ENCODE measurements around the gene MEP1B.
"Not testable (repeated sequence)": the region's sequence is repeated elsewhere in the genome, so short reads cannot be mapped to it uniquely, and the experiment has no call there.

MEP1B gene

DNA sequence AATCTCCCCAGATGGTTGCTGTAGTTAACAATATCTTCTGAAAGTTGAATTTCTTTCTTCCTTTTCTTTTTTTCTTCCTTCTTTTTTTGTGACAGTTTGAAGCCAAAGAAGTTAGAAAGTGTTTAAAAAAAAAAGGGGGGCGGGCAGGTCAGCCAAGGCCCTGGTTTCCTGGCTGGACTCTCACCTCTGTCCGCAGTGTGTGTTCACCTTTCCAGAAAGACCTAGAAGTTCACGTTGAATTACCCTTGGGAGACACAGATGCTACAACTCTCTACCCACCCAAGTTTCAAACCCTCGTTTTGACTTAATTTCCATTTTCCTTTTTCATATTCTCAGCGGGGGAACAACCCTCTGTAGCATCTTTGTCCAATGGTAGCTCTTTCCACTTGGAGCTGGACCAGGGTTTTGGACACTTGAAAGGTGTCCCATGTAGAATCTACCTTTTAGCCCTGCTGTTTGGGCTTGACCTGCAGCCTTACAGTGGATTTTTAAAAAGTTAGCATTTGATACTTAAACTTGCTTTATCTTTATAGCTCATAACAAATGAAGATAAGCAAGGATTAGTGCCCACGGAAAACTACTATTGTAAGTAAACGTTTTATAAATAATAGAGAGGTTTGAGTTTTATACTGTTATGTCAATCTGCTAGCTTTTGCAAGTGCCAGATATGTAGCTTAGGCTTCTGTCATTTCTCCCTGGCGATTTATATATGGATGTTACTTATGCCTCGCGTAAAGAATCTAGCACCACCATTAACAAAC lies 20.0 kb downstream of the MEP1B start:
- DNase-seq (ENCODE audit: low read depth in 2 of 2) = no peak

- no peak for DNase-seq (ENCODE audit: low read depth in 2 of 2)
These were observed 23.9 kb downstream of the MEP1B start for GRCh38 chr18:32213693-32214092.

- no peak for DNase-seq (ENCODE audit: low read depth in 2 of 2)
These were observed 26.6 kb downstream of the MEP1B start for GRCh38 chr18:32216390-32216789.

- no peak for DNase-seq (ENCODE audit: low read depth in 2 of 2)
These were observed 29.7 kb downstream of the MEP1B start for GRCh38 chr18:32219431-32220018.

GRCh38 chr18:32233348-32233747 lies 43.5 kb downstream of the MEP1B start:
- DNase-seq (ENCODE audit: low read depth in 2 of 2) = not testable (repeated sequence)

- DNase-seq (ENCODE audit: low read depth in 2 of 2) = no peak
These were observed 47.2 kb downstream of the MEP1B start for GRCh38 chr18:32237049-32237448.

GRCh38 chr18:32238635-32239268 lies 48.9 kb downstream of the MEP1B start:
- DNase-seq (ENCODE audit: low read depth in 2 of 2) = no peak

- DNase-seq (ENCODE audit: low read depth in 2 of 2) = no peak
These were observed 52.6 kb downstream of the MEP1B start for GRCh38 chr18:32242395-32242794.

DNA sequence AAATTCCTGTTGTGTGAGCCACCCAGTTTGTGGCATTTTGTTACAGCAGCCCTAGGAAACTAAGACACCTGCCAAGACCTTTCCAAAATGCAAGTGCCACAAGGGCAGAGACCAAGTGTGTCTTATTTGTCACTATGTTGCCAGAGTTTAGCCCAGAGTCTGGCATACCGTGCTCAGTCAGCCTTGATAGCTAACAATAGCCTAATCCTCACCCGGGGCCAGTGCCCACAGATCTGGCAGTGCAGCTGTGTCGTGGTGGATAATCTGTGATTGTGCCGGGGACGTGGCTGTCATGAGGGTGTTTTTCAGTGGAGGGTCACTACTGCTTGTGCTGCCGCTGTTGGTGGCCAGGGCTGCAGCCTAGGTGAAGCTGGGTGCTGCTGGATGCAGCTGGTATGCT lies 53.5 kb downstream of the MEP1B start:
- DNase-seq (ENCODE audit: low read depth in 2 of 2) = no peak

DNA sequence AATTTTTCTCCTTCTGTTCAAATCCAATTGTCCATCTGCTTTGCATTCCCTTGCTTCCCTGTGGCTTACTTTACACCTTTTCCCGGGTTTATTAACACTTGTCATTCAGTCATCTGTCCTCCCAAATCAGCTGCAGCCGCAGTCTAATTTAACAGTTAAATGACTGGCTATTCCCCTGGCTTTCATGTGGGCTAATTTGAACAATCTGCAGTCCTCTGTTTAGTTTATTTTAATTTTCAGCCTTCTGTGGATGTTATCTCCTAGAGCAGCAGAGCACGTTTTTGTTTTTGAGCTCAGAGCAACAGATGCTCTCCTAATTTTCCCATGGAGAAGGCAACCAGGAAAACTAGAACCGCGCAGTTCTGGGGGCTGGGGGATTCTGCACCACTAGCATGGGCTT lies 55.0 kb downstream of the MEP1B start:
- no peak for DNase-seq (ENCODE audit: low read depth in 2 of 2)

DNA sequence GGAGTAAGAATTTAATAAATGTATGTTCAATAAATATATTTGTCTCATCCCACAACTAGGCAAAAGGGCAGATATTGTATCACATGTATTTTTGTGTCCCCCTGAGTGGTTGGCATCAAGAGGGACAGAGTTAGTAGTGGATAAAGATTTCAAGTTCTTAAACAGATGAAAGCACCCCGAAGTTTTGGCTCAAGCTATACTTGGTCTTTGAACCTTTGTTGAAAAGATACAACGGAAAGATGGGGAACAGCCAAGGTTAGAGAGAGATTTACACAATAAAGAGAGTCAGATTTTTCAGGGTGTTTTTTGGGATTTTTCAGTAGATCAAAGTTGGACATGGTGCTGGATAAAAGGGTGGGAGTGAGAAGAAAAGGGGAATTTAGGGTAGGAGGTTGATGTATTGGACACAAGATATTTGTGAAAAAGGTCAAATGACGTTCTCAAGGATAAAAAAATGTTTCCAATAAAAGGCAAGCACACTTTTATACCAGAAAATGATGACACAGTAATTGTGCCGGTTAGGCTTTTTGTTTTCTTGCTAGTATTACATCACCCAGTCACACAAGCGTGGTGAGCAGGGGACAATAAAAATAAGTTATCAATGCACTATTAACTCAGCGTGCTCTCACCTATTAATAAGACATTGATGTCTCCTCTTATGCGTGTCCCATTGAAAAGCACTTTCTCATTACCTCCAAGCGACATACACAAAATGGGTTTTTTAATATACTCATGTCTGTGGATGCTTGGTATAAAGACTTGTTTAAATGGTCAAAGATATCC lies 59.5 kb downstream of the MEP1B start:
- no peak for DNase-seq (ENCODE audit: low read depth in 2 of 2)

GRCh38 chr18:32251466-32251865 lies 61.6 kb downstream of the MEP1B start:
- no peak for DNase-seq (ENCODE audit: low read depth in 2 of 2)

DNA sequence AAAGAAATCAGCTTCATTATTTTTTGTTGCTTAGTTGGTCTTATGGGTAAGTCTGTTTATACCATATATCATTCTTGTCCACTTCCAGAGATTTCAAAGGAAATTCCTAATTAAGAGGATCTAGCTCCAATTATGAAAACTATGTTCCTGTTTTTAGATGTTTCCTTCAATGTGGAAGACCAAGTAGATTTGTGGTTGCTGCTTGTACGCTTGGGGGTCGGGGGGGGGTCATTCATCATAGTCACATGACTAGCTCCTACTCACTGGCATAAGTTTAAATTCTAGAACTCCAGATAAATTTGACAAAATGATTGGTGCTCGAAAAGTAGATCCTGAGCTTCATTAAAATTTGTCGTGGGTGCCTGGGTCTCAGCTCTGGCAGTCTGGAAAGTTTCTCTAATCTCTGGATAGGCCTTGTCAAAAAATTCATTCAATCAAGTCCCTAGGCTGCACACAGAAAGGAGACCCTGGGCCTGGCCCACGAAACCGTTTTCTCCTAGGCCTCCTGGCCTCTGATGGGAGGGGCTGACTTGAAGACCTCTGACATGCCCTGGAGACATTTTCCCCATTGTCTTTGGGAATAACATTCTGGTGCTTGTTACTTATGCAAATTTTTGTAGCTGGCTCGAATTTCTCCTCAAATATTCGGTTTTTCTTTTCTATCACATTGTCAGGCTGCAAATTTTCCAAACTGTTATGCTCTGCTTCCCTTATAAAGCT lies 62.5 kb downstream of the MEP1B start:
- no peak for DNase-seq (ENCODE audit: low read depth in 2 of 2)

DNA sequence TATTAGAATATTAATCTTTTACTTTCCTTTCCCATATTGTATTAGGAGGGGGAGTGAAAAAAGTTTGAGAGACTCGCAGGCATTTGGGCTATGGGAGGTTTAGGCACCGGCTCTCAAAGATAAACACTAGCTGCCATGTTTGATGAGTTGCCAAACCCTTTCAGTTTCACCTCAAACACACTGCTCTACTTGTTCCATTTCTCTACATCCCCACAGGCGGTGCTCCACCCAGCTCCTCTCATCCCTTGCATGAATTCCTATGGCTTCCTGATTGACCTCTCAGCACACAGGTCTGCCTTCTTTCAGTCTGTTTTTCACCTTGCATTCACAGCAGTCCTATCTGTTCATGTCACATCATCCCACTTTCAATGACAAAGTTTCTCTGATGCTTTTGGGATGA lies 65.7 kb downstream of the MEP1B start:
- DNase-seq (ENCODE audit: low read depth in 2 of 2) = no peak

DNA sequence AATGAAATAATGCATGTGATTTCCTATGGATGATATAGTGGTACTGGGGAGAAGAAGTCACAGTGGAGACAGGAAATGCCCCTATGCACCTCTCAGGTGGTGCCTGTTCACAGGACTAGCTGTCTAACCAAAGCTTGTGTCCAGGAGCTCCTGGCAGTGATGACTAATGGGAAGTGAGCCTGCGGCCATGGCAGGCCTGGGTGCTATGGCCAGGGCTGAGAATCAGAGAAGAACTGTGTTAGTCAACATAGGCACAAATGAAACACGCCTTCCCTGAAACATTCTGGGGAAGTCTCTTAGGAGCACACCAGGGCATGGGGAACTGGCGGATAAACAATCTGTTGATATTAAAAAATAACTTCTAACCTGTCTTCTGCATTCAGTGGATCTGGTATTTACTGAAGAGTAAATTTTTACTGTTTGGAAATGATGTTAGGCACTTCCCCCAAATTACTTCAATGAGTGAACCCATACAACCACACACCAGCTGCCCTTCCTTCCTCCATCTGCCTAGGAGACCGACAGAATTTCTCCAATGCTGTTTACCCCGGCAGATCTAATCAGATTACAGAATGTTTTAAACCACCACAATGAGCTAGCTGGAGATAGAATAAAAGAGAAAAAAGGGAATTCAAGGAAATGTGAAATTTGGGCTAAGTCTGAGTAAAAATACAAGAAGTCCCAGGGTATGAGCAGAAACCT lies 67.4 kb downstream of the MEP1B start:
- no peak for DNase-seq (ENCODE audit: low read depth in 2 of 2)

DNA sequence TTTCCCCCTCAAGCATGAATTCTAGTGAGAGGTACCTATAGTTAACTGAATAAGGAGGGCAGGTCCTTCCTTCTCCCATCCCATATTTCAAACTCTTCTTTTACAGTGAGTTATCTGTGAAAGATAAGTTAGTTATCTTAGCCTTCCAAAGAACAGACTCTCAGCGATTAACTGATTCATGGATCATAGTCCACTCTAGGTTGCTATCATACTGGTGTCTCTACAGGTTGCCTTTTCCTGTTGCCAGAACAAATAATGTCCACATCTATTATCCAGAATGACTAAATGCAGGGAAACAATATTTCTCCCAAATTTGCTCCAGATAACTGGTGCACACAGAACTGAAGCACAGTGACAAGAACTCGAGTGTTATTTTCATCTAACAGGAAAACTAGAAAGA lies 68.3 kb downstream of the MEP1B start:
- DNase-seq (ENCODE audit: low read depth in 2 of 2) = no peak

GRCh38 chr18:32258558-32259204 lies 68.8 kb downstream of the MEP1B start:
- DNase-seq (ENCODE audit: low read depth in 2 of 2) = no peak

GRCh38 chr18:32259553-32259952 lies 69.7 kb downstream of the MEP1B start:
- DNase-seq (ENCODE audit: low read depth in 2 of 2) = no peak

DNA sequence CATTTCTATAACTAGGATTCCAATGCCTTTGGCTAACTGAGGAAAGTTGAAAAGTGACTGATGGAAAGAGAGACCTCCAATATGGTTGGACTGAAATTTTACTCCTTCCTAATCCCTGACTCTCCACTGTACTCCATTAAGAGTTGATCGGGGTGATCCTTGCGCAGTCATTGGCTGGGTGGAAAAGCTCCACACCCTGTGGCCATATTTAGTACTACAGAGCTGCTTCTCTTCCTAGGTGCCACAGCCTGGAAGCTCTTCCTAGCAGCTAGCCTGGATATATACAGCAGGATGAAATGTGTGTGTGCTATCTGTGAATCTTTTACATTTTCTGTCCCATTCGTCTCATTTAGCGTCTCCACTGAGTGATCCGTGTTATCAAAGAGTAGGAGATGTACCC lies 71.2 kb downstream of the MEP1B start:
- no peak for DNase-seq (ENCODE audit: low read depth in 2 of 2)

DNA sequence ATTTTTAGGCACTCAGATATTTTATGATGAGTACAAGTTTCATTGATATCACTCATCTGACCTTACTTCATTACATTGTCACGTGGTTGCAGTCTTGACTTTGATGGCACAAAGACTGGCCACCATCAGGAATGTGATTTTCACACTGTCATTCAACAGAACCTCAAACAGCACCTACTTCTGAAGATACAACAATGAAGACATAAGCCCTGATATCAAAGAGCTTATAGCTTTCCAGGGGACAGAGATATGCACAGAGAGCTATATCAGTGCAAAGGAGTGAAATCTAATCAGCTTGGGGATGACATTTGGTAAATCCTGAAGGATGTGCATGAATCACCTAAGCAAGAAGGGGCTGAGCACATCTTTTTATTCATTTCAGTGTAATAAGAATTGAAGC lies 72.3 kb downstream of the MEP1B start:
- DNase-seq (ENCODE audit: low read depth in 2 of 2) = no peak

- DNase-seq (ENCODE audit: low read depth in 2 of 2) = no peak
These were observed 74.6 kb downstream of the MEP1B start for GRCh38 chr18:32264401-32264800.
